ENCODE data around the gene NDUFA3.

GRCh38 chr19:54062643-54063042, 40.0 kb upstream of the NDUFA3 start:
- TF ChIP-seq, protein P1, sequence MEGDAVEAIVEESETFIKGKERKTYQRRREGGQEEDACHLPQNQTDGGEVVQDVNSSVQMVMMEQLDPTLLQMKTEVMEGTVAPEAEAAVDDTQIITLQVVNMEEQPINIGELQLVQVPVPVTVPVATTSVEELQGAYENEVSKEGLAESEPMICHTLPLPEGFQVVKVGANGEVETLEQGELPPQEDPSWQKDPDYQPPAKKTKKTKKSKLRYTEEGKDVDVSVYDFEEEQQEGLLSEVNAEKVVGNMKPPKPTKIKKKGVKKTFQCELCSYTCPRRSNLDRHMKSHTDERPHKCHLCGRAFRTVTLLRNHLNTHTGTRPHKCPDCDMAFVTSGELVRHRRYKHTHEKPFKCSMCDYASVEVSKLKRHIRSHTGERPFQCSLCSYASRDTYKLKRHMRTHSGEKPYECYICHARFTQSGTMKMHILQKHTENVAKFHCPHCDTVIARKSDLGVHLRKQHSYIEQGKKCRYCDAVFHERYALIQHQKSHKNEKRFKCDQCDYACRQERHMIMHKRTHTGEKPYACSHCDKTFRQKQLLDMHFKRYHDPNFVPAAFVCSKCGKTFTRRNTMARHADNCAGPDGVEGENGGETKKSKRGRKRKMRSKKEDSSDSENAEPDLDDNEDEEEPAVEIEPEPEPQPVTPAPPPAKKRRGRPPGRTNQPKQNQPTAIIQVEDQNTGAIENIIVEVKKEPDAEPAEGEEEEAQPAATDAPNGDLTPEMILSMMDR (IDR thresholded peaks at IDR 0.05; ENCODE audit: low read length): no peak
- no peak for TF ChIP-seq EZH2phosphoT487 (IDR thresholded peaks at IDR 0.05; ENCODE audit: low read length)

Measured in MM.1S (cell line).